ENCODE results near the gene SLC15A1. TPM values are rescaled to one million over a fixed set of nuclear protein-coding genes. Genes with fewer than 3 reads are reported as not detected.

Gene SLC15A1
- total and polyA plus RNA-seq, 10 donors = 0.03 TPM; not detected in 8

DNA sequence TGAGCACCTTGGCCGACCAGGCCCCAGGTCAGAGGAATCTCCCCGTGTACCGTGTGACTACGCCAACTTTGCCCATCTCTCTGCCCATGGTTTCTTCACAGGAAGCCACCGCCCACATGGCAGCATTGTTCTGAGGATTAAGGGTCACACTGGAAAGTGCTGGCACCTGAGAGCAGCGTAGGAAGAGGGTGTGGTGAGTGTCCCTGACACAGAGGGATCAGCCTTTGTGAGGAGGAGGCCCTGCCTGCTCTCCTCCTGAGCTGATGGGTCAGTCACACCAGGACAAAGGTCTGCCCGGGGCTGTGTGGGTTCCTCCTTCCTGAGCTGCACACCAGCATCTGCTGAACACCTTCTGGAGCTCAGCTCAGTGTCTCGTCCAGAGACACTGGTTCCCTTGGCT is 32.2 kb upstream of the SLC15A1 start:
- TF ChIP-seq POLR2AphosphoS5 (IDR thresholded peaks at IDR 0.05) = no peak
- TF ChIP-seq, protein P1, sequence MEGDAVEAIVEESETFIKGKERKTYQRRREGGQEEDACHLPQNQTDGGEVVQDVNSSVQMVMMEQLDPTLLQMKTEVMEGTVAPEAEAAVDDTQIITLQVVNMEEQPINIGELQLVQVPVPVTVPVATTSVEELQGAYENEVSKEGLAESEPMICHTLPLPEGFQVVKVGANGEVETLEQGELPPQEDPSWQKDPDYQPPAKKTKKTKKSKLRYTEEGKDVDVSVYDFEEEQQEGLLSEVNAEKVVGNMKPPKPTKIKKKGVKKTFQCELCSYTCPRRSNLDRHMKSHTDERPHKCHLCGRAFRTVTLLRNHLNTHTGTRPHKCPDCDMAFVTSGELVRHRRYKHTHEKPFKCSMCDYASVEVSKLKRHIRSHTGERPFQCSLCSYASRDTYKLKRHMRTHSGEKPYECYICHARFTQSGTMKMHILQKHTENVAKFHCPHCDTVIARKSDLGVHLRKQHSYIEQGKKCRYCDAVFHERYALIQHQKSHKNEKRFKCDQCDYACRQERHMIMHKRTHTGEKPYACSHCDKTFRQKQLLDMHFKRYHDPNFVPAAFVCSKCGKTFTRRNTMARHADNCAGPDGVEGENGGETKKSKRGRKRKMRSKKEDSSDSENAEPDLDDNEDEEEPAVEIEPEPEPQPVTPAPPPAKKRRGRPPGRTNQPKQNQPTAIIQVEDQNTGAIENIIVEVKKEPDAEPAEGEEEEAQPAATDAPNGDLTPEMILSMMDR (IDR thresholded peaks at IDR 0.05 in 8 of 11, conservative IDR thresholded peaks at IDR 0.05 in 3 of 11) = no peak
- TF ChIP-seq POLR2A (IDR thresholded peaks at IDR 0.05) = no peak
- no peaks in the 10 kb centered on the region for H3K9me3 ChIP-seq
- no peaks in the 10 kb centered on the region for H3K36me3 ChIP-seq
- no peak for DNase-seq
- H3K27ac ChIP-seq = no peak overlapping the region
- no peaks in the 10 kb centered on the region for H3K4me1 ChIP-seq
- H3K27me3 ChIP-seq (replicated peaks in 1 of 7) = peaks cover 0 to 23% (median 0%) of the 10 kb centered on the region in 7 donors
- no peak overlapping the region for H3K4me3 ChIP-seq
- intact Hi-C loops (cut with DNase I; ENCODE audit: low total_unique reads) = no loop called here
- 59 to 82% (median 66%) methylated on average over 7 to 8 of the region's 8 CpGs for WGBS, 5 donors

DNA sequence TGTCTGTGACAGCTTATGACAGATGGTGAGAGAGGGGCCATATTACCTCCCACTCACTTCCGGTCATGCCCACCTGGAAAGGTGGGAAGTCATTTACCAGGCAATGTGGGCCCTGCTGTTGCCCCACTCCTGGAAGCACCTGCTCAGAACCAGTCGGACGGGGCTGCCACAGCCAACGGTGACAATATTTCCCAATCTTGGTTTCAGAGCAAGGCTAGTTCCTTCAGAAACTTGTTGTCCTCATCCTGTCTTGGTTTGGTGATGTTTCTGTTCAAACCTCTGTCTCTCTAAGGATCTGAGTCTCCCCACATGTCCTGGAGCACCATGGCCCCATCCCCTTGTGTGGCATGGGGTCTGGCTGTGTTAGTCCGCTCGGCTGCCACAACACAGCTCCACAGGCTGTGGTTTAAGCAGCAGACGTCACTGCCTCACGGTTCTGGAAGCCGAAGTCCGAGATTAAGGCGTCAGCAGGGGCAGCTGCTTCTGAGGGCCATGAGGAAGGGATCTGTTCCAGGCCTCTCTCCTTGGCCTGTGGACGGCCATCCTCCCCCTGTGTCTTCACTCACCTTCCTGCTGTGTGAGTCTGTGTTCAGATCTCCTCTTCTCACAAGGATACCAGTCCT is 31.5 kb upstream of the SLC15A1 start:
- Histone ChIP-seq H3K36me3 (no peaks in the 10 kb centered on the region), H3K27ac (no peak overlapping the region), H3K4me3 (no peak overlapping the region), H3K4me1 (no peaks in the 10 kb centered on the region), H3K27me3 (replicated peaks in 1 of 7) (peaks cover 0 to 28% (median 0%) of the 10 kb centered on the region in 7 donors), H3K9me3 (no peaks in the 10 kb centered on the region)
- 74 to 89% (median 77%) methylated on average over 12 of the region's 12 CpGs for WGBS, 5 donors
- TF ChIP-seq POLR2A (IDR thresholded peaks at IDR 0.05) (no peak), POLR2AphosphoS5 (IDR thresholded peaks at IDR 0.05) (no peak)
- TF ChIP-seq, protein P1 (IDR thresholded peaks at IDR 0.05 in 8 of 11, conservative IDR thresholded peaks at IDR 0.05 in 3 of 11) = no peak
- intact Hi-C loops (cut with DNase I; ENCODE audit: low total_unique reads) = no loop called here
- DNase-seq = no peak

DNA sequence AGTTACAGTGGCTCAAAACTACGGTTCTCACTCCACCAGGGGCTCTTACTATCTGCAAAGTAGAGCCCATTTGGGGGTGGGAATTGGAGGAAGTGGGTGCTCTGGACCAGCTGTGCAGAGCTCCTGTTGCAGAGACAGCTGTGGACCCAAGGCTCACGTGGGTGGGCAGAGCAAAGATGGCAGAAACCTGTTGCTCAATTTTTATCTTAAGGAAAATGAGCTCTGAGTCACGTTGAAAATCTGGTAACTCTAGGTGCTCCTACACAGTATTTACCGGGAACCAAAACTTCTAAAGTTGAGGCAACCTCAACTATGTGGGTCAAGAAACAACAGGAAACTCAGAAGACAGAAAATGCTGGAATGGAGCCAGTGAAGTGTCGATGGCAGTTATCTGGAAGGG is 30.2 kb upstream of the SLC15A1 start:
- intact Hi-C loops (cut with DNase I; ENCODE audit: low total_unique reads) = no loop called here
- Histone ChIP-seq H3K9me3 (no peaks in the 10 kb centered on the region), H3K27me3 (replicated peaks in 1 of 7) (peaks cover 0 to 21% (median 0%) of the 10 kb centered on the region in 7 donors), H3K4me3 (no peak overlapping the region), H3K36me3 (no peaks in the 10 kb centered on the region), H3K4me1 (no peaks in the 10 kb centered on the region), H3K27ac (no peak overlapping the region)
- TF ChIP-seq POLR2A (IDR thresholded peaks at IDR 0.05) (no peak), POLR2AphosphoS5 (IDR thresholded peaks at IDR 0.05) (no peak)
- TF ChIP-seq, protein P1 (IDR thresholded peaks at IDR 0.05 in 8 of 11, conservative IDR thresholded peaks at IDR 0.05 in 3 of 11) = no peak
- 52 to 65% (median 54%) methylated on average over 5 of the region's 5 CpGs for WGBS, 5 donors
- DNase-seq = no peak

DNA sequence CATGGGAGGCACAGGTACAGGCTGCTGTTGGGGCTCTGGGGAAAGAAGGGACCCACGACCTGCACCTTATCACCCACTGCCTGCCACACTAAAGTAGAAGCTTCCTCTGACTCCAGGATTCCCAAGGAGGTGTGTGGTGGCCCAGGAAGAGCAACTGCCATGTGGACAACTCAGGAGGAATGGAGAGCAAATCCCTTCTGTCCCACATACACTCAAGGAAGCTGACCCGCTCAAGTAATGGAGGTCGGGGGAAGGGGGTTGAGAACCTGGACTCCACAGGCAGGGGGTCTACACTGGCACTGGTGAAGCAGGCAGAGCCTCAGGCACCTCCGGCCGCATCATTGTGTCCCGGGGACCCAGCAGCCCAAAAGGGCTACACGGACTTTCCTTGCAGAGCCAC is 29.4 kb upstream of the SLC15A1 start:
- H3K4me3 ChIP-seq = no peak overlapping the region
- H3K9me3 ChIP-seq = no peaks in the 10 kb centered on the region
- TF ChIP-seq POLR2A (IDR thresholded peaks at IDR 0.05) = no peak
- no peak for TF ChIP-seq POLR2AphosphoS5 (IDR thresholded peaks at IDR 0.05)
- TF ChIP-seq, protein P1 (IDR thresholded peaks at IDR 0.05 in 8 of 11, conservative IDR thresholded peaks at IDR 0.05 in 3 of 11) = no peak
- H3K4me1 ChIP-seq = no peaks in the 10 kb centered on the region
- H3K36me3 ChIP-seq = no peaks in the 10 kb centered on the region
- WGBS, 5 donors = 75 to 89% (median 84%) methylated on average over 7 of the region's 7 CpGs
- intact Hi-C loops (cut with DNase I; ENCODE audit: low total_unique reads) = no loop called here
- no peak overlapping the region for H3K27ac ChIP-seq
- H3K27me3 ChIP-seq (replicated peaks in 1 of 7) = peaks cover 0 to 21% (median 0%) of the 10 kb centered on the region in 7 donors
- no peak for DNase-seq
